ENCODE measurements around the gene RNF220.

- TF ChIP-seq EZH2 (IDR thresholded peaks at IDR 0.05), result no peak
- TF ChIP-seq POLR2AphosphoS5 (IDR thresholded peaks at IDR 0.05; ENCODE audit: borderline replicate concordance, low read depth, low read length), result no peak
- TF ChIP-seq FOXP2 (optimal IDR thresholded peaks at IDR 0.05; ENCODE audit: control extremely low read depth, extremely low read length, insufficient read depth), result no peak
Observed at GRCh38 chr1:44696789-44697345, 291.8 kb downstream of the RNF220 start.

Measured in SK-N-MC (cell line).